TTC549 (cell line): Measurements from ENCODE around the gene DYNLL1.
"Not testable (repeated sequence)": the region's sequence is repeated elsewhere in the genome, so short reads cannot be mapped to it uniquely, and the experiment has no call there.

Source experiments
- FAIRE-seq: peaks from 2 replicates; lab custom pipeline; 2012; peaks lifted over from hg19 to GRCh38; lab: Jason Lieb, UNC

The DYNLL1 gene

GRCh38 chr12:120495731-120496412 is at the start of gene DYNLL1:
Gene DYNLL1, plus strand, starts transcription at chr12:120496113. Its CDS starts 309 bp downstream, at chr12:120496422.
- FAIRE-seq, result peak; percentile 5

- not testable (repeated sequence) for FAIRE-seq
Observed at GRCh38 chr12:120446844-120447178, 49.1 kb upstream of the DYNLL1 start.

GRCh38 chr12:120447992-120448391 is 47.9 kb upstream of the DYNLL1 start:
- FAIRE-seq, result no peak

GRCh38 chr12:120452524-120452923 is 43.4 kb upstream of the DYNLL1 start:
- not testable (repeated sequence) for FAIRE-seq

- no peak for FAIRE-seq
Observed at GRCh38 chr12:120453060-120453750, 42.7 kb upstream of the DYNLL1 start.

- no peak for FAIRE-seq
Observed at GRCh38 chr12:120453977-120454376, 41.9 kb upstream of the DYNLL1 start.

- FAIRE-seq, result no peak
Observed at GRCh38 chr12:120455302-120455701, 40.6 kb upstream of the DYNLL1 start.

- no peak for FAIRE-seq
Observed at GRCh38 chr12:120457133-120457532, 38.8 kb upstream of the DYNLL1 start.

- no peak for FAIRE-seq
Observed at GRCh38 chr12:120460157-120460556, 35.8 kb upstream of the DYNLL1 start.

- FAIRE-seq, result no peak
Observed at GRCh38 chr12:120462099-120462640, 33.7 kb upstream of the DYNLL1 start.

GRCh38 chr12:120463712-120464111 is 32.2 kb upstream of the DYNLL1 start:
- FAIRE-seq, result no peak

GRCh38 chr12:120465756-120466155 is 30.2 kb upstream of the DYNLL1 start:
- FAIRE-seq, result no peak

- FAIRE-seq, result no peak
Observed at GRCh38 chr12:120466560-120467315, 29.2 kb upstream of the DYNLL1 start.

- FAIRE-seq, result no peak
Observed at GRCh38 chr12:120467439-120467838, 28.5 kb upstream of the DYNLL1 start.

- no peak for FAIRE-seq
Observed at GRCh38 chr12:120468325-120468820, 27.5 kb upstream of the DYNLL1 start.

GRCh38 chr12:120468821-120469449 is 27.0 kb upstream of the DYNLL1 start:
- no peak for FAIRE-seq

GRCh38 chr12:120469450-120470149 is 26.3 kb upstream of the DYNLL1 start, which contains the start of gene SRSF9:
Gene SRSF9, minus strand, starts transcription at chr12:120469748. Its CDS starts 139 bp downstream, at chr12:120469609.
- no peak for FAIRE-seq

- no peak for FAIRE-seq
Observed at GRCh38 chr12:120470150-120470784, 25.6 kb upstream of the DYNLL1 start.

GRCh38 chr12:120472521-120472920 is 23.4 kb upstream of the DYNLL1 start:
- no peak for FAIRE-seq

- FAIRE-seq, result no peak
Observed at GRCh38 chr12:120473807-120474615, 21.9 kb upstream of the DYNLL1 start.
